WTC11 (cell line): ENCODE measurements around the gene STX17. TPM values are rescaled to one million over a fixed set of nuclear protein-coding genes. Genes with fewer than 3 reads are reported as not detected.

Source experiments
- ATAC-seq: fragments of 200-7000 bp; cut with Tn5 transposase; 2 replicates; pipeline ENCODE4 v1.10.0; 2021; ENCODE audit warnings: mild to moderate bottlenecking, moderate library complexity
- CTCF ChIA-PET: fragments of 300-600 bp; sonication (Branson Sonifier 250); formaldehyde crosslinking; loops from one replicate; lab custom pipeline; 2021; ENCODE audit warnings: antibody characterized with exemption; lab: Charles Lee
- POLR2A ChIA-PET: fragments of 350-600 bp; sonication (Branson Sonifier 250); formaldehyde crosslinking; loops from one replicate; lab custom pipeline; 2021; ENCODE audit warnings: antibody characterized with exemption; lab: Charles Lee
- DNase-seq: peaks from one replicate; pipeline ENCODE4 v3.0.0; 2021; ENCODE audit warnings: low spot score
- H3K27ac Mint-ChIP-seq: 2 replicates; pipeline ENCODE4 v1.8.0; 2021; ENCODE audit warnings: mixed read lengths
- H3K27me3 Mint-ChIP-seq: 2 replicates; pipeline ENCODE4 v1.8.0; 2021; ENCODE audit warnings: low read depth, mild to moderate bottlenecking, moderate library complexity, mixed read lengths
- H3K36me3 Mint-ChIP-seq: 2 replicates; pipeline ENCODE4 v1.8.0; 2021; ENCODE audit warnings: mixed read lengths
- H3K4me1 Mint-ChIP-seq: 2 replicates; pipeline ENCODE4 v1.8.0; 2022; ENCODE audit warnings: mixed read lengths
- H3K4me3 Mint-ChIP-seq: 2 replicates; pipeline ENCODE4 v1.8.0; 2021; ENCODE audit warnings: mild to moderate bottlenecking, moderate library complexity, mixed read lengths
- H3K9me3 Mint-ChIP-seq: 2 replicates; pipeline ENCODE4 v1.8.0; 2021; ENCODE audit warnings: mixed read lengths
- AFF4 ChIP-seq: sonication (generic); formaldehyde crosslinking; IDR thresholded peaks from 2 replicates; pipeline ENCODE4 v1.8.1; 2023; ENCODE audit warnings: mild to moderate bottlenecking, missing genetic modification reagents, borderline replicate concordance
- CREB1 ChIP-seq: sonication (generic); formaldehyde crosslinking; IDR thresholded peaks from 2 replicates; pipeline ENCODE4 v1.8.0; 2023; ENCODE audit warnings: mild to moderate bottlenecking, missing genetic modification reagents
- ELF4 ChIP-seq: sonication (generic); formaldehyde crosslinking; IDR thresholded peaks from 2 replicates; pipeline ENCODE4 v1.8.1; 2022; ENCODE audit warnings: low read depth, mild to moderate bottlenecking, moderate library complexity, missing genetic modification reagents
- ESRRA ChIP-seq: sonication (generic); formaldehyde crosslinking; IDR thresholded peaks from 2 replicates; pipeline ENCODE4 v1.8.1; 2022; ENCODE audit warnings: mild to moderate bottlenecking, missing genetic modification reagents, borderline replicate concordance
- FOXJ3 ChIP-seq: sonication (generic); formaldehyde crosslinking; IDR thresholded peaks from 2 replicates; pipeline ENCODE4 v1.9.0; 2021; ENCODE audit warnings: missing genetic modification reagents, mild to moderate bottlenecking, borderline replicate concordance
- MYBL2 ChIP-seq: sonication (generic); formaldehyde crosslinking; IDR thresholded peaks from 2 replicates; pipeline ENCODE4 v1.8.1; 2023; ENCODE audit warnings: mild to moderate bottlenecking, moderate library complexity, missing genetic modification reagents
- NFATC4 ChIP-seq: fragments of 250-450 bp; sonication (Bioruptor Pico); IDR thresholded peaks from 2 replicates; pipeline ENCODE4 v1.9.0; 2021; ENCODE audit warnings: mild to moderate bottlenecking
- PRRX2 ChIP-seq: fragments of 250-450 bp; sonication (Bioruptor Pico); IDR thresholded peaks from 2 replicates; pipeline ENCODE4 v1.8.0; 2021; ENCODE audit warnings: mild to moderate bottlenecking
- TCF7 ChIP-seq: sonication (generic); formaldehyde crosslinking; IDR thresholded peaks from 2 replicates; pipeline ENCODE4 v1.8.0; 2022; ENCODE audit warnings: mild to moderate bottlenecking, low read depth, missing genetic modification reagents, moderate library complexity
- TEAD1 ChIP-seq: sonication (generic); formaldehyde crosslinking; IDR thresholded peaks from 2 replicates; pipeline ENCODE4 v1.8.0; 2022; ENCODE audit warnings: mild to moderate bottlenecking, missing genetic modification reagents
- ZNF219 ChIP-seq: sonication (generic); formaldehyde crosslinking; IDR thresholded peaks from 2 replicates; pipeline ENCODE4 v1.8.0; 2023; ENCODE audit warnings: missing genetic modification reagents, mild to moderate bottlenecking, borderline replicate concordance
- ZNF416 ChIP-seq: fragments of 250-450 bp; sonication (Bioruptor Pico); IDR thresholded peaks from 2 replicates; pipeline ENCODE4 v1.9.0; 2021; ENCODE audit warnings: mild to moderate bottlenecking, inconsistent platforms
- total RNA-seq: library from RNA; stranded (reverse); gene quantifications from 3 replicates; pipeline ENCODE4 v1.2.3, GENCODE V29; 2021
- TF ChIP-seq, protein P1 (sequence below): sonication (generic); formaldehyde crosslinking; IDR thresholded peaks from 2 replicates; pipeline ENCODE4 v1.8.0; 2023; ENCODE audit warnings: mild to moderate bottlenecking, missing genetic modification reagents
- TF ChIP-seq, protein P2 (sequence below): fragments of 250-450 bp; sonication (Bioruptor Pico); IDR thresholded peaks from 2 replicates; pipeline ENCODE4 v1.9.0; 2021; ENCODE audit warnings: moderate library complexity, mild to moderate bottlenecking, inconsistent platforms, borderline replicate concordance
- TF ChIP-seq, protein P3 (sequence below): sonication (generic); formaldehyde crosslinking; IDR thresholded peaks from 2 replicates; pipeline ENCODE4 v1.8.1; 2022; ENCODE audit warnings: low read depth, missing genetic modification reagents, borderline replicate concordance
- TF ChIP-seq, protein P4 (sequence below): sonication (generic); formaldehyde crosslinking; IDR thresholded peaks from 2 replicates; pipeline ENCODE4 v1.8.0; 2023; ENCODE audit warnings: missing genetic modification reagents, mild to moderate bottlenecking, borderline replicate concordance

Gene STX17
- total RNA-seq, 1 experiment from 2014 or later, result 22.1 TPM

GRCh38 chr9:99894826-99895225 is 11.6 kb upstream of the STX17 start:
- Mint-ChIP-seq H3K4me3 (no peak overlapping the region), H3K27me3 (peaks cover 4% of the 10 kb centered on the region; the same call in 1 of the 2 replicates), H3K4me1 (peaks cover 14% of the 10 kb centered on the region), H3K27ac (no peak overlapping the region), H3K9me3 (no peaks in the 10 kb centered on the region), H3K36me3 (no peaks in the 10 kb centered on the region)
- TF ChIP-seq, protein P1, sequence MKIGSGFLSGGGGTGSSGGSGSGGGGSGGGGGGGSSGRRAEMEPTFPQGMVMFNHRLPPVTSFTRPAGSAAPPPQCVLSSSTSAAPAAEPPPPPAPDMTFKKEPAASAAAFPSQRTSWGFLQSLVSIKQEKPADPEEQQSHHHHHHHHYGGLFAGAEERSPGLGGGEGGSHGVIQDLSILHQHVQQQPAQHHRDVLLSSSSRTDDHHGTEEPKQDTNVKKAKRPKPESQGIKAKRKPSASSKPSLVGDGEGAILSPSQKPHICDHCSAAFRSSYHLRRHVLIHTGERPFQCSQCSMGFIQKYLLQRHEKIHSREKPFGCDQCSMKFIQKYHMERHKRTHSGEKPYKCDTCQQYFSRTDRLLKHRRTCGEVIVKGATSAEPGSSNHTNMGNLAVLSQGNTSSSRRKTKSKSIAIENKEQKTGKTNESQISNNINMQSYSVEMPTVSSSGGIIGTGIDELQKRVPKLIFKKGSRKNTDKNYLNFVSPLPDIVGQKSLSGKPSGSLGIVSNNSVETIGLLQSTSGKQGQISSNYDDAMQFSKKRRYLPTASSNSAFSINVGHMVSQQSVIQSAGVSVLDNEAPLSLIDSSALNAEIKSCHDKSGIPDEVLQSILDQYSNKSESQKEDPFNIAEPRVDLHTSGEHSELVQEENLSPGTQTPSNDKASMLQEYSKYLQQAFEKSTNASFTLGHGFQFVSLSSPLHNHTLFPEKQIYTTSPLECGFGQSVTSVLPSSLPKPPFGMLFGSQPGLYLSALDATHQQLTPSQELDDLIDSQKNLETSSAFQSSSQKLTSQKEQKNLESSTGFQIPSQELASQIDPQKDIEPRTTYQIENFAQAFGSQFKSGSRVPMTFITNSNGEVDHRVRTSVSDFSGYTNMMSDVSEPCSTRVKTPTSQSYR (CRISPR knock-in tag), result no peak
- TF ChIP-seq CREB1 (CRISPR knock-in tag) (no peak), ELF4 (CRISPR knock-in tag) (no peak), FOXJ3 (no peak), ZNF416 (CRISPR knock-in tag) (no peak), TEAD1 (no peak), NFATC4 (CRISPR knock-in tag) (no peak), ESRRA (CRISPR knock-in tag) (no peak), MYBL2 (CRISPR knock-in tag) (no peak), AFF4 (CRISPR knock-in tag) (no peak), PRRX2 (no peak), TCF7 (CRISPR knock-in tag) (no peak), ZNF219 (CRISPR knock-in tag) (no peak)
- TF ChIP-seq, protein P2, sequence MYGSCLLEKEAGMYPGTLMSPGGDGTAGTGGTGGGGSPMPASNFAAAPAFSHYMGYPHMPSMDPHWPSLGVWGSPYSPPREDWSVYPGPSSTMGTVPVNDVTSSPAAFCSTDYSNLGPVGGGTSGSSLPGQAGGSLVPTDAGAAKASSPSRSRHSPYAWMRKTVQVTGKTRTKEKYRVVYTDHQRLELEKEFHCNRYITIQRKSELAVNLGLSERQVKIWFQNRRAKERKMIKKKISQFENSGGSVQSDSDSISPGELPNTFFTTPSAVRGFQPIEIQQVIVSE (CRISPR knock-in tag), result no peak
- TF ChIP-seq, protein P3, sequence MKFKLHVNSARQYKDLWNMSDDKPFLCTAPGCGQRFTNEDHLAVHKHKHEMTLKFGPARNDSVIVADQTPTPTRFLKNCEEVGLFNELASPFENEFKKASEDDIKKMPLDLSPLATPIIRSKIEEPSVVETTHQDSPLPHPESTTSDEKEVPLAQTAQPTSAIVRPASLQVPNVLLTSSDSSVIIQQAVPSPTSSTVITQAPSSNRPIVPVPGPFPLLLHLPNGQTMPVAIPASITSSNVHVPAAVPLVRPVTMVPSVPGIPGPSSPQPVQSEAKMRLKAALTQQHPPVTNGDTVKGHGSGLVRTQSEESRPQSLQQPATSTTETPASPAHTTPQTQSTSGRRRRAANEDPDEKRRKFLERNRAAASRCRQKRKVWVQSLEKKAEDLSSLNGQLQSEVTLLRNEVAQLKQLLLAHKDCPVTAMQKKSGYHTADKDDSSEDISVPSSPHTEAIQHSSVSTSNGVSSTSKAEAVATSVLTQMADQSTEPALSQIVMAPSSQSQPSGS (CRISPR knock-in tag), result no peak
- TF ChIP-seq, protein P4, sequence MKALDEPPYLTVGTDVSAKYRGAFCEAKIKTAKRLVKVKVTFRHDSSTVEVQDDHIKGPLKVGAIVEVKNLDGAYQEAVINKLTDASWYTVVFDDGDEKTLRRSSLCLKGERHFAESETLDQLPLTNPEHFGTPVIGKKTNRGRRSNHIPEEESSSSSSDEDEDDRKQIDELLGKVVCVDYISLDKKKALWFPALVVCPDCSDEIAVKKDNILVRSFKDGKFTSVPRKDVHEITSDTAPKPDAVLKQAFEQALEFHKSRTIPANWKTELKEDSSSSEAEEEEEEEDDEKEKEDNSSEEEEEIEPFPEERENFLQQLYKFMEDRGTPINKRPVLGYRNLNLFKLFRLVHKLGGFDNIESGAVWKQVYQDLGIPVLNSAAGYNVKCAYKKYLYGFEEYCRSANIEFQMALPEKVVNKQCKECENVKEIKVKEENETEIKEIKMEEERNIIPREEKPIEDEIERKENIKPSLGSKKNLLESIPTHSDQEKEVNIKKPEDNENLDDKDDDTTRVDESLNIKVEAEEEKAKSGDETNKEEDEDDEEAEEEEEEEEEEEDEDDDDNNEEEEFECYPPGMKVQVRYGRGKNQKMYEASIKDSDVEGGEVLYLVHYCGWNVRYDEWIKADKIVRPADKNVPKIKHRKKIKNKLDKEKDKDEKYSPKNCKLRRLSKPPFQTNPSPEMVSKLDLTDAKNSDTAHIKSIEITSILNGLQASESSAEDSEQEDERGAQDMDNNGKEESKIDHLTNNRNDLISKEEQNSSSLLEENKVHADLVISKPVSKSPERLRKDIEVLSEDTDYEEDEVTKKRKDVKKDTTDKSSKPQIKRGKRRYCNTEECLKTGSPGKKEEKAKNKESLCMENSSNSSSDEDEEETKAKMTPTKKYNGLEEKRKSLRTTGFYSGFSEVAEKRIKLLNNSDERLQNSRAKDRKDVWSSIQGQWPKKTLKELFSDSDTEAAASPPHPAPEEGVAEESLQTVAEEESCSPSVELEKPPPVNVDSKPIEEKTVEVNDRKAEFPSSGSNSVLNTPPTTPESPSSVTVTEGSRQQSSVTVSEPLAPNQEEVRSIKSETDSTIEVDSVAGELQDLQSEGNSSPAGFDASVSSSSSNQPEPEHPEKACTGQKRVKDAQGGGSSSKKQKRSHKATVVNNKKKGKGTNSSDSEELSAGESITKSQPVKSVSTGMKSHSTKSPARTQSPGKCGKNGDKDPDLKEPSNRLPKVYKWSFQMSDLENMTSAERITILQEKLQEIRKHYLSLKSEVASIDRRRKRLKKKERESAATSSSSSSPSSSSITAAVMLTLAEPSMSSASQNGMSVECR, result no peak
- POLR2A ChIA-PET, result no interaction called here
- ATAC-seq, result peak; percentile 66
- no peak for DNase-seq
- CTCF ChIA-PET, result no interaction called here
